GM18502 (cell line): ENCODE measurements around the gene DGKD.
"Not testable (repeated sequence)": the region's sequence is repeated elsewhere in the genome, so short reads cannot be mapped to it uniquely, and the experiment has no call there.

Source experiments
- ATAC-seq: cut with Tn5 transposase; IDR thresholded peaks from one replicate; pipeline ENCODE4 v1.9.1; 2021; ENCODE audit warnings: mild to moderate bottlenecking; ENCODE audit not compliant: unreplicated experiment, poor library complexity

Gene DGKD

GRCh38 chr2:233353769-233354499 is at the start of gene DGKD:
Gene DGKD, plus strand, starts transcription at chr2:233354494. Its CDS starts 25 bp downstream, at chr2:233354519.
- ATAC-seq: peak; percentile 51

GRCh38 chr2:233307565-233307964 is 46.7 kb upstream of the DGKD start, which contains the start of gene SAG:
Gene SAG, plus strand, starts transcription at chr2:233307816. Its CDS starts 1,374 bp downstream, at chr2:233309190.
- no peak for ATAC-seq

GRCh38 chr2:233311241-233311926 is 42.9 kb upstream of the DGKD start:
- ATAC-seq: no peak

GRCh38 chr2:233312874-233313273 is 41.4 kb upstream of the DGKD start:
- ATAC-seq: no peak

GRCh38 chr2:233314180-233314925 is 39.9 kb upstream of the DGKD start:
- ATAC-seq: no peak

- ATAC-seq: no peak
Observed at GRCh38 chr2:233317196-233317943, 36.9 kb upstream of the DGKD start.

- ATAC-seq: no peak
Observed at GRCh38 chr2:233319256-233319655, 35.0 kb upstream of the DGKD start.

- no peak for ATAC-seq
Observed at GRCh38 chr2:233320470-233320869, 33.8 kb upstream of the DGKD start.

GRCh38 chr2:233321166-233321565 is 33.1 kb upstream of the DGKD start:
- no peak for ATAC-seq

GRCh38 chr2:233323851-233324250 is 30.4 kb upstream of the DGKD start:
- no peak for ATAC-seq

GRCh38 chr2:233325256-233325655 is 29.0 kb upstream of the DGKD start:
- ATAC-seq: no peak

- ATAC-seq: no peak
Observed at GRCh38 chr2:233325814-233326213, 28.5 kb upstream of the DGKD start.

GRCh38 chr2:233326500-233326899 is 27.8 kb upstream of the DGKD start:
- no peak for ATAC-seq

GRCh38 chr2:233328922-233329321 is 25.4 kb upstream of the DGKD start:
- ATAC-seq: no peak

GRCh38 chr2:233329489-233330135 is 24.7 kb upstream of the DGKD start:
- ATAC-seq: no peak

GRCh38 chr2:233331536-233331935 is 22.8 kb upstream of the DGKD start:
- ATAC-seq: peak; percentile 91

GRCh38 chr2:233332125-233332524 is 22.2 kb upstream of the DGKD start:
- no peak for ATAC-seq

- ATAC-seq: no peak
Observed at GRCh38 chr2:233334915-233335314, 19.4 kb upstream of the DGKD start.

- ATAC-seq: not testable (repeated sequence)
Observed at GRCh38 chr2:233336091-233336490, 18.2 kb upstream of the DGKD start.

- ATAC-seq: no peak
Observed at GRCh38 chr2:233336541-233336940, 17.8 kb upstream of the DGKD start.
